HepG2 (cell line): ENCODE results near the gene RAB3B. TPM values are rescaled to one million over a fixed set of nuclear protein-coding genes. Genes with fewer than 3 reads are reported as not detected.
A peak's percentile ranks its signal among the peaks of the same experiment; 100 is the strongest.

Experiments
- ATAC-seq: fragments of 200-7000 bp; cut with Tn5 transposase; 3 replicates; pipeline ENCODE4 v1.9.1; 2020; ENCODE audit warnings: mild to moderate bottlenecking, moderate library complexity
- BruUV-seq: library from RNA; stranded (reverse); fragments of 400-500 nt; replicated peaks from 2 replicates; lab custom pipeline; 2021; lab: Mats Ljungman, UMichigan
- CTCF ChIA-PET: fragments of 300-600 bp; formaldehyde crosslinking; extraction: SDS; loops from one replicate; lab custom pipeline; 2021; ENCODE audit warnings: low total read pairs, inconsistent platforms, low intra/inter-chr PET ratio; lab: Yijun Ruan, JAX
- POLR2A ChIA-PET: fragments of 350-600 bp; sonication (Branson Sonifier 250); formaldehyde crosslinking; loops from one replicate; lab custom pipeline; 2020; ENCODE audit warnings: antibody characterized with exemption, inconsistent platforms; lab: Yijun Ruan, JAX
- DNase-seq: peaks from one replicate; pipeline ENCODE4 v3.0.0-alpha.2; 2015; ENCODE audit warnings: low spot score
- FAIRE-seq: peaks from 3 replicates; lab custom pipeline; 2011; peaks lifted over from hg19 to GRCh38; lab: Jason Lieb, UNC
- H2AFZ ChIP-seq: one replicate; pipeline ENCODE4 v1.6.1; 2011; ENCODE audit warnings: low read length, inconsistent platforms
- H3K27ac ChIP-seq: fragments of 300-600 bp; 3 replicates; pipeline ENCODE4 v1.8.0; 2011; ENCODE audit warnings: mixed run types, mild to moderate bottlenecking, mixed read lengths, low read length, inconsistent platforms; ENCODE audit not compliant: insufficient read depth; ENCODE audit errors: extremely low read length
- H3K27me3 ChIP-seq, 2 experiments: fragments of 200-600 bp in 1 of 2; 2 replicates in 1 of 2; 3 replicates in 1 of 2; pipeline versions ENCODE4 v1.6.0 to v1.8.0; 2011; ENCODE audit warnings: low read length in 2 of 2, mild to moderate bottlenecking in 2 of 2, moderate library complexity in 2 of 2, inconsistent platforms in 1 of 2; ENCODE audit not compliant: insufficient read depth in 2 of 2, control insufficient read depth in 1 of 2
- H3K36me3 ChIP-seq, 2 experiments: fragments of 200-600 bp in 1 of 2; replicated peaks in 1 of 2; 2 replicates in 1 of 2; 3 replicates in 1 of 2; pipeline versions ENCODE4 v1.5.1 to v1.8.0; 2011; ENCODE audit warnings: low read length in 2 of 2, inconsistent platforms in 1 of 2; ENCODE audit not compliant: insufficient read depth in 2 of 2, control insufficient read depth in 1 of 2
- H3K4me1 ChIP-seq: 2 replicates; pipeline ENCODE4 v1.5.1; 2012; ENCODE audit warnings: low read length, inconsistent platforms; ENCODE audit not compliant: insufficient read depth
- H3K4me2 ChIP-seq: 2 replicates; pipeline ENCODE4 v1.6.0; 2011; ENCODE audit warnings: low read depth, low read length, inconsistent platforms
- H3K4me3 ChIP-seq, 3 experiments: fragments of 200-600 bp in 1 of 3; sonication (generic), shearing (Covaris generic) in 1 of 3; replicated peaks in 1 of 3; 2 replicates each; pipeline ENCODE4 v1.5.1; 2011 to 2016; ENCODE audit warnings: low read length in 3 of 3, inconsistent platforms in 2 of 3, low read depth in 2 of 3, mild to moderate bottlenecking in 2 of 3, control low read depth in 1 of 3, mixed read lengths in 1 of 3; ENCODE audit not compliant: insufficient read depth in 1 of 3
- H3K79me2 ChIP-seq: one replicate; pipeline ENCODE4 v1.6.1; 2011; ENCODE audit warnings: low read length, inconsistent platforms; ENCODE audit not compliant: insufficient read depth
- H3K9ac ChIP-seq: 2 replicates; pipeline ENCODE4 v1.6.0; 2011; ENCODE audit warnings: mild to moderate bottlenecking, low read depth, low read length, inconsistent platforms; ENCODE audit not compliant: insufficient read depth
- H3K9me3 ChIP-seq: 2 replicates; pipeline ENCODE4 v1.5.1; 2012; ENCODE audit warnings: mild to moderate bottlenecking, low read length
- H4K20me1 ChIP-seq: 2 replicates; pipeline ENCODE4 v1.6.0; 2011; ENCODE audit warnings: inconsistent platforms, mild to moderate bottlenecking, low read length, moderate library complexity; ENCODE audit not compliant: insufficient read depth
- ARHGAP35 ChIP-seq: sonication (generic); formaldehyde crosslinking; IDR thresholded peaks from 2 replicates; pipeline ENCODE4 v1.9.0; 2022; ENCODE audit warnings: mild to moderate bottlenecking, inconsistent platforms, moderate library complexity, missing genetic modification reagents, borderline replicate concordance
- ESRRA ChIP-seq: sonication (generic); formaldehyde crosslinking; IDR thresholded peaks from 2 replicates; pipeline ENCODE4 v1.5.1; 2020; ENCODE audit warnings: mild to moderate bottlenecking, low read depth, missing genetic modification reagents
- FOXM1 ChIP-seq: sonication (generic); formaldehyde crosslinking; IDR thresholded peaks from 2 replicates; pipeline ENCODE4 v1.5.0; 2020; ENCODE audit warnings: missing genetic modification reagents
- GABPA ChIP-seq, 2 experiments: IDR thresholded peaks; 2 replicates each; pipeline ENCODE4 v1.6.1; 2011 to 2016; ENCODE audit warnings: low read depth in 2 of 2, low read length in 1 of 2, missing biosample characterization in 1 of 2, missing genetic modification characterization in 1 of 2
- HOXA7 ChIP-seq: sonication (generic); formaldehyde crosslinking; IDR thresholded peaks from 2 replicates; pipeline ENCODE4 v1.8.1; 2022; ENCODE audit warnings: mild to moderate bottlenecking, missing genetic modification reagents, moderate library complexity
- NBN ChIP-seq: fragments of 450-650 bp; conservative IDR thresholded peaks from 2 replicates; pipeline ENCODE4 v1.6.1; 2017
- ONECUT2 ChIP-seq: sonication (generic); formaldehyde crosslinking; IDR thresholded peaks from 2 replicates; pipeline ENCODE4 v1.4.0; 2020; ENCODE audit warnings: missing genetic modification reagents
- SMAD1 ChIP-seq: sonication (generic); formaldehyde crosslinking; IDR thresholded peaks from 2 replicates; pipeline ENCODE4 v1.4.0; 2020; ENCODE audit warnings: missing genetic modification reagents, low read depth, mild to moderate bottlenecking, borderline replicate concordance
- ZNF329 ChIP-seq: sonication (generic); formaldehyde crosslinking; IDR thresholded peaks from 2 replicates; pipeline ENCODE4 v1.9.0; 2021; ENCODE audit warnings: low read depth, mild to moderate bottlenecking, missing genetic modification reagents
- ZNF530 ChIP-seq: sonication (generic); formaldehyde crosslinking; IDR thresholded peaks from 2 replicates; pipeline ENCODE4 v1.5.0; 2020; ENCODE audit warnings: low read depth, mild to moderate bottlenecking, missing genetic modification reagents
- ZNF629 ChIP-seq: sonication (generic); formaldehyde crosslinking; conservative IDR thresholded peaks from 2 replicates; pipeline ENCODE4 v1.5.0; 2020; ENCODE audit warnings: missing genetic modification reagents
- ZNF891 ChIP-seq: sonication (generic); formaldehyde crosslinking; IDR thresholded peaks from 2 replicates; pipeline ENCODE4 v1.5.0; 2020; ENCODE audit warnings: mild to moderate bottlenecking, missing genetic modification reagents
- WGBS: methylation state at CpG from one replicate; pipeline ENCODE4 v1.1.6; 2017; ENCODE audit warnings: low lambda C conversion rate; 5-methylcytosine and 5-hydroxymethylcytosine counted together
- in situ Hi-C: cut with HindIII; loops from 2 replicates; pipeline ENCODE4 v1.10.0; 2017; ENCODE audit warnings: low pct_unique_long_range_greater_than_20kb; ENCODE audit not compliant: extremely low pct_ligation_motif_present
- intact Hi-C: fragments of 100-400 bp; cut with micrococcal nuclease; formaldehyde crosslinking; loops from one replicate; pipeline ENCODE4 v1.10.0; 2022; ENCODE audit not compliant: unreplicated experiment
- polyA plus RNA-seq, 8 experiments: library from polyadenylated mRNA; depleted of rRNA in 3 of 8; stranded (reverse) in 7 of 8; unstranded in 1 of 8; fragments of >200 nt; fragmentation: Illumina TruSeq in 4 of 8; extraction: Trizol in 4 of 8; gene quantifications; 2 replicates each; pipeline versions ENCODE4 v1.2.1 to v1.2.3, GENCODE V29; 2011 to 2016; ENCODE audit warnings: low read depth in 4 of 8, missing spikeins in 1 of 8, mixed read lengths in 1 of 8; ENCODE audit not compliant: insufficient read depth in 1 of 8
- total RNA-seq, 5 experiments: library from RNA; depleted of rRNA; stranded (reverse); fragments of >200 nt; fragmentation: Illumina TruSeq; extraction: Trizol; gene quantifications; 2 replicates each; pipeline ENCODE4 v1.2.3, GENCODE V29; 2016; ENCODE audit warnings: low read depth in 1 of 5
- TF ChIP-seq, protein P1 (sequence below): sonication (generic); formaldehyde crosslinking; IDR thresholded peaks from 2 replicates; pipeline ENCODE4 v1.8.0; 2022; ENCODE audit warnings: missing genetic modification reagents, low read depth, mild to moderate bottlenecking, borderline replicate concordance

Gene RAB3B
- total and polyA plus RNA-seq, 2 of the 13 experiments (the other 11 are each of a cell fraction or from before 2014, with no cell fraction given), result 1.0 to 1.2 TPM

DNA sequence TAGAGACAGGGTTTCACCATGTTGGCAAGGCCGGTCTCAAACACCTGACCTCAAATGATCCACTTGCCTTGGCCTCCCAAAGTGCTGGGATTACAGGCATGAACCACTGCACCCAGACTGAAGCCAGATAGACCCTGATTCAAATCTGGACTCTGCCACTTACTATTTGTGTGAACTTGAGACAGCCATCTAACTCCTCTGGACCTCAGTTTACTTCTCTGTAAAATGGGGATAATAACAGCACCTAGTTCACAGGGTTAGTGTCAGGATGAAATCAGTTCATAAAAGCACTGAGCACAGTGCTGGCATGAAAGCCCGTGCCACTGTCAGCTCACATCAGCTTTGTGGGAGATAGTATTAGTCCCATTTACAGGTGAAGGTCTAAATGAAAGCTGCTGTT lies 28.5 kb downstream of the RAB3B start:
- Histone ChIP-seq H3K4me1 (no peaks in the 10 kb centered on the region), H3K36me3 (no peaks in the 10 kb centered on the region), H3K79me2 (no peaks in the 10 kb centered on the region), H3K9ac (no peak overlapping the region), H3K27ac (no peak overlapping the region), H3K9me3 (no peaks in the 10 kb centered on the region), H2AFZ (no peak overlapping the region), H3K4me3 (no peak overlapping the region), H3K4me2 (no peak overlapping the region), H4K20me1 (no peaks in the 10 kb centered on the region), H3K27me3 (0 out of 5 replicates have a peak, but pooled peaks cover 0 to 1% of the 10 kb centered on the region in 2 experiments)
- in situ Hi-C loops (no loop called here), intact Hi-C loops (no loop called here)
- no peak for ATAC-seq
- WGBS, result 46% methylated on average over 2 of the region's 2 CpGs
- TF ChIP-seq FOXM1 (CRISPR knock-in tag) (no peak), ZNF629 (CRISPR knock-in tag) (peak; percentile 77)
- no peak for FAIRE-seq
- ChIA-PET CTCF (no interaction called here), POLR2A (no interaction called here)
- no TSS peak for BruUV-seq
- DNase-seq, result no peak

DNA sequence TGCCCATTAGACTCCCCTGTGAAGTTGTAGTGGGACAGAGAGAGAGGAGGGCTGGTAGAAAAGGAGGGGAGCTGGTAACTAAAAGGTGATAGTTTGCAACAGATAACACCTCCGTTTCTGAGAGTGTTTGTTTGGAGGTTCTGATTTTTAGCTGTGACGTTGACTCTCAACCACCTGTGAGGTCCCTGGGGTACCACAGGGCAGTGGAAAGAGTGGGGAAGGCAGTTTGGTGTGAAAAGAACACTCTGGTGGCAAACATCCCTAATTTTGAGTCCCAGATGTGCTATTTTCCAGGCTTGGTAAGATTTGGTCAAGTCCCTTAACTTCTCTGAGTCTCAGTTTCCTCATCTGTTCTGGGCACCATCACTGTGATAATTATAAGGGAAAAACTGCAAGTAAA lies 29.3 kb downstream of the RAB3B start:
- Histone ChIP-seq H3K4me2 (no peak overlapping the region), H3K27ac (no peak overlapping the region), H3K79me2 (no peaks in the 10 kb centered on the region), H3K9me3 (no peaks in the 10 kb centered on the region), H3K4me3 (no peak overlapping the region), H2AFZ (no peak overlapping the region), H4K20me1 (no peaks in the 10 kb centered on the region), H3K36me3 (no peaks in the 10 kb centered on the region), H3K27me3 (0 out of 5 replicates have a peak, but pooled peaks cover 0 to 1% of the 10 kb centered on the region in 2 experiments), H3K9ac (no peak overlapping the region), H3K4me1 (no peaks in the 10 kb centered on the region)
- ChIA-PET CTCF (no interaction called here), POLR2A (no interaction called here)
- in situ Hi-C loops (no loop called here), intact Hi-C loops (no loop called here)
- no TSS peak for BruUV-seq
- no peak for FAIRE-seq
- WGBS, result 32% methylated on average over 2 of the region's 2 CpGs
- no peak for DNase-seq
- no peak for ATAC-seq
- no peak for TF ChIP-seq ZNF530 (CRISPR knock-in tag)
- TF ChIP-seq GABPA (IDR thresholded peaks at IDR 0.05; ENCODE audit: low read depth, low read length), result no peak
- no peak for TF ChIP-seq GABPA (CRISPR knock-in tag; IDR thresholded peaks at IDR 0.05; ENCODE audit: low read depth)
- no peak for TF ChIP-seq ONECUT2 (CRISPR knock-in tag)
- TF ChIP-seq HOXA7 (CRISPR knock-in tag), result no peak
- TF ChIP-seq ZNF891, result no peak
- no peak for TF ChIP-seq ZNF329 (CRISPR knock-in tag)
- no peak for TF ChIP-seq ESRRA
- no peak for TF ChIP-seq SMAD1 (CRISPR knock-in tag)
- no peak for TF ChIP-seq NBN
- no peak for TF ChIP-seq ARHGAP35 (CRISPR knock-in tag)
- TF ChIP-seq, protein P1, sequence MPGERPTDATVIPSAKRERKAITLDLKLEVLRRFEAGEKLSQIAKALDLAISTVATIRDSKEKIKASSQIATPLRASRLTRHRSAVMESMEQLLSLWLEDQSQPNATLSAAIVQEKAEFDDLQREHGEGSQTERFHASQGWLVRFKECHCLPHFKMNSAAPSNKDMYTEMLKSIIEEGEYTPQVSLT (CRISPR knock-in tag), result no peak
